ENCODE measurements around the gene CPNE7. TPM values are rescaled to one million over a fixed set of nuclear protein-coding genes. Genes with fewer than 3 reads are reported as not detected.
A peak's percentile ranks its signal among the peaks of the same experiment; 100 is the strongest.

The CPNE7 gene
- total and polyA plus RNA-seq, 9 of the 15 experiments (the other 6 are each of a cell fraction or from before 2014, with no cell fraction given) = 0.30 to 73.4 (median 32.7) TPM

- TF ChIP-seq ETV1 (tag; conservative IDR thresholded peaks at IDR 0.05; ENCODE audit: low read depth) (no peak; the same call in 1 of the 2 replicates), GTF2A2 (tag; IDR thresholded peaks at IDR 0.05) (no peak), PATZ1 (CRISPR knock-in tag; IDR thresholded peaks at IDR 0.05; ENCODE audit: borderline replicate concordance) (no peak), BCOR (IDR thresholded peaks at IDR 0.05) (no peak), SNAPC5 (CRISPR knock-in tag; IDR thresholded peaks at IDR 0.05) (no peak), ZNF77 (CRISPR knock-in tag; IDR thresholded peaks at IDR 0.05) (no peak), GATAD2B (IDR thresholded peaks at IDR 0.05; ENCODE audit: borderline replicate concordance) (no peak), MBD2 (IDR thresholded peaks at IDR 0.05; ENCODE audit: borderline replicate concordance, low read depth) (no peak), PML (IDR thresholded peaks at IDR 0.05; ENCODE audit: low read length) (no peak), ZNF76 (CRISPR knock-in tag; IDR thresholded peaks at IDR 0.05; ENCODE audit: borderline replicate concordance) (no peak), ARID1B (IDR thresholded peaks at IDR 0.05) (peak; percentile 53), TBL1XR1 (IDR thresholded peaks at IDR 0.05; ENCODE audit: low read length in 2 of 2) (no peak), SMARCE1 (IDR thresholded peaks at IDR 0.05) (peak; percentile 70; the same call in 1 of the 2 replicates), CREM (IDR thresholded peaks at IDR 0.05; ENCODE audit: low read depth) (peak; percentile 57), SMAD4 (CRISPR knock-in tag; conservative IDR thresholded peaks at IDR 0.05) (peak; percentile 41; the same call in 1 of the 2 replicates), GABPA (tag; conservative IDR thresholded peaks at IDR 0.05; ENCODE audit: low read depth) (peak; percentile 59), HMG20A (CRISPR knock-in tag; conservative IDR thresholded peaks at IDR 0.05) (no peak), HOXB6 (CRISPR knock-in tag; IDR thresholded peaks at IDR 0.05; ENCODE audit: borderline replicate concordance) (no peak), ZNF696 (CRISPR knock-in tag; conservative IDR thresholded peaks at IDR 0.05) (no peak), ILF3 (IDR thresholded peaks at IDR 0.05; ENCODE audit: borderline replicate concordance) (no peak), EGR1 (conservative IDR thresholded peaks at IDR 0.05) (peak; percentile 83), HCFC1 (IDR thresholded peaks at IDR 0.05; ENCODE audit: low read depth, low read length) (no peak), SUPT5H (IDR thresholded peaks at IDR 0.05) (no peak), FOSL1 (tag; conservative IDR thresholded peaks at IDR 0.05) (peak; percentile 58), ZNF589 (CRISPR knock-in tag; IDR thresholded peaks at IDR 0.05; ENCODE audit: low read depth) (no peak), ZNF324 (CRISPR knock-in tag; IDR thresholded peaks at IDR 0.05) (no peak), ZNF507 (tag; conservative IDR thresholded peaks at IDR 0.05) (no peak), ZC3H11A (IDR thresholded peaks at IDR 0.05; ENCODE audit: low read depth, low read length) (no peak), POU5F1 (IDR thresholded peaks at IDR 0.05; ENCODE audit: borderline replicate concordance, low read depth, low read length, partially characterized antibody) (no peak), HDAC1 (IDR thresholded peaks at IDR 0.05) (no peak)
Measured at GRCh38 chr16:89602273-89602951, 26.9 kb downstream of the CPNE7 start (continued).

All from K562 (cell line).